HL-60 (cell line): ENCODE results near the gene MYO1B.

ENCODE experiments used
- DNase-seq, 2 experiments: peaks; one replicate each; pipeline ENCODE4 v3.0.0-alpha.2; 2010 to 2020; ENCODE audit warnings: low read depth in 1 of 2, low spot score in 1 of 2
- H3K27ac ChIP-seq: fragments of 250-450 bp; sonication (Bioruptor Pico); replicated peaks from 2 replicates; pipeline ENCODE4 v1.5.1; 2020; ENCODE audit warnings: mild to moderate bottlenecking, moderate library complexity
- H3K27me3 ChIP-seq: fragments of 250-450 bp; sonication (Bioruptor Pico); 2 replicates; pipeline ENCODE4 v1.5.1; 2021; ENCODE audit warnings: mild to moderate bottlenecking, moderate library complexity; ENCODE audit not compliant: insufficient read depth, poor library complexity, severe bottlenecking
- H3K4me3 ChIP-seq: replicated peaks from 2 replicates; pipeline ENCODE4 v1.5.1; 2011; ENCODE audit warnings: mild to moderate bottlenecking, control low read depth, low read length; ENCODE audit not compliant: insufficient read depth
- GABPA ChIP-seq: IDR thresholded peaks from 2 replicates; pipeline ENCODE4 v1.6.1; 2012; ENCODE audit warnings: low read depth
- POLR2AphosphoS5 ChIP-seq: IDR thresholded peaks from 2 replicates; pipeline ENCODE4 v1.6.1; 2012; ENCODE audit warnings: low read depth
- SPI1 ChIP-seq: IDR thresholded peaks from 2 replicates; pipeline ENCODE4 v1.6.1; 2012; ENCODE audit warnings: low read depth, mild to moderate bottlenecking, borderline replicate concordance
- TF ChIP-seq, protein P1 (sequence below): IDR thresholded peaks from 2 replicates; pipeline ENCODE4 v1.6.1; 2012; ENCODE audit warnings: low read depth; ENCODE audit not compliant: insufficient replicate concordance
- TF ChIP-seq, protein P2 (sequence below): IDR thresholded peaks from one replicate; pipeline ENCODE4 v1.5.1; 2011; ENCODE audit warnings: low read length, control low read depth, inconsistent platforms; ENCODE audit not compliant: insufficient read depth

MYO1B gene

DNA sequence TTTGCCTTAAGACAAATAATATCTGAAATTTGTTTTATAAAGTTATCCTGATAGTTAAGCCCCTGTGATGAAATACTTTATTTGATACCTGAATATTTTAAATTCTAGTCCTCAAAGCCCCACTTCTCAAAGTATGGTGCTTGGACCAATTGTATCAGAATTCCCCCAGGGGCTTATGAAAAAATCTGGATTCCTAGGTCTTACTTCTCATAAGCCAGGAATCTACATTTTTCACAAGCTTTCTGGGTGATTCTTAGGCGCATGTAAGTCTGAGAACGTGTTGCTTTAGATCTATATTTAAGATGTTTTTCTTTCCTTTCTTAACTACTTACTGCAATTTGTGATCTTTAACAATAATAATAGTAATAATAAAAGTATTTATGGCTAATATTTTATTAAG lies 53.1 kb downstream of the MYO1B start:
- no peak overlapping the region for H3K4me3 ChIP-seq
- no peak for DNase-seq
- H3K27me3 ChIP-seq: no peaks in the 10 kb centered on the region
- H3K27ac ChIP-seq: no peak overlapping the region
- TF ChIP-seq SPI1: no peak
- TF ChIP-seq POLR2AphosphoS5: no peak
- TF ChIP-seq, protein P1, sequence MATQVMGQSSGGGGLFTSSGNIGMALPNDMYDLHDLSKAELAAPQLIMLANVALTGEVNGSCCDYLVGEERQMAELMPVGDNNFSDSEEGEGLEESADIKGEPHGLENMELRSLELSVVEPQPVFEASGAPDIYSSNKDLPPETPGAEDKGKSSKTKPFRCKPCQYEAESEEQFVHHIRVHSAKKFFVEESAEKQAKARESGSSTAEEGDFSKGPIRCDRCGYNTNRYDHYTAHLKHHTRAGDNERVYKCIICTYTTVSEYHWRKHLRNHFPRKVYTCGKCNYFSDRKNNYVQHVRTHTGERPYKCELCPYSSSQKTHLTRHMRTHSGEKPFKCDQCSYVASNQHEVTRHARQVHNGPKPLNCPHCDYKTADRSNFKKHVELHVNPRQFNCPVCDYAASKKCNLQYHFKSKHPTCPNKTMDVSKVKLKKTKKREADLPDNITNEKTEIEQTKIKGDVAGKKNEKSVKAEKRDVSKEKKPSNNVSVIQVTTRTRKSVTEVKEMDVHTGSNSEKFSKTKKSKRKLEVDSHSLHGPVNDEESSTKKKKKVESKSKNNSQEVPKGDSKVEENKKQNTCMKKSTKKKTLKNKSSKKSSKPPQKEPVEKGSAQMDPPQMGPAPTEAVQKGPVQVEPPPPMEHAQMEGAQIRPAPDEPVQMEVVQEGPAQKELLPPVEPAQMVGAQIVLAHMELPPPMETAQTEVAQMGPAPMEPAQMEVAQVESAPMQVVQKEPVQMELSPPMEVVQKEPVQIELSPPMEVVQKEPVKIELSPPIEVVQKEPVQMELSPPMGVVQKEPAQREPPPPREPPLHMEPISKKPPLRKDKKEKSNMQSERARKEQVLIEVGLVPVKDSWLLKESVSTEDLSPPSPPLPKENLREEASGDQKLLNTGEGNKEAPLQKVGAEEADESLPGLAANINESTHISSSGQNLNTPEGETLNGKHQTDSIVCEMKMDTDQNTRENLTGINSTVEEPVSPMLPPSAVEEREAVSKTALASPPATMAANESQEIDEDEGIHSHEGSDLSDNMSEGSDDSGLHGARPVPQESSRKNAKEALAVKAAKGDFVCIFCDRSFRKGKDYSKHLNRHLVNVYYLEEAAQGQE: no peak
- TF ChIP-seq, protein P2, sequence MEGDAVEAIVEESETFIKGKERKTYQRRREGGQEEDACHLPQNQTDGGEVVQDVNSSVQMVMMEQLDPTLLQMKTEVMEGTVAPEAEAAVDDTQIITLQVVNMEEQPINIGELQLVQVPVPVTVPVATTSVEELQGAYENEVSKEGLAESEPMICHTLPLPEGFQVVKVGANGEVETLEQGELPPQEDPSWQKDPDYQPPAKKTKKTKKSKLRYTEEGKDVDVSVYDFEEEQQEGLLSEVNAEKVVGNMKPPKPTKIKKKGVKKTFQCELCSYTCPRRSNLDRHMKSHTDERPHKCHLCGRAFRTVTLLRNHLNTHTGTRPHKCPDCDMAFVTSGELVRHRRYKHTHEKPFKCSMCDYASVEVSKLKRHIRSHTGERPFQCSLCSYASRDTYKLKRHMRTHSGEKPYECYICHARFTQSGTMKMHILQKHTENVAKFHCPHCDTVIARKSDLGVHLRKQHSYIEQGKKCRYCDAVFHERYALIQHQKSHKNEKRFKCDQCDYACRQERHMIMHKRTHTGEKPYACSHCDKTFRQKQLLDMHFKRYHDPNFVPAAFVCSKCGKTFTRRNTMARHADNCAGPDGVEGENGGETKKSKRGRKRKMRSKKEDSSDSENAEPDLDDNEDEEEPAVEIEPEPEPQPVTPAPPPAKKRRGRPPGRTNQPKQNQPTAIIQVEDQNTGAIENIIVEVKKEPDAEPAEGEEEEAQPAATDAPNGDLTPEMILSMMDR: no peak
- no peak for TF ChIP-seq GABPA

DNA sequence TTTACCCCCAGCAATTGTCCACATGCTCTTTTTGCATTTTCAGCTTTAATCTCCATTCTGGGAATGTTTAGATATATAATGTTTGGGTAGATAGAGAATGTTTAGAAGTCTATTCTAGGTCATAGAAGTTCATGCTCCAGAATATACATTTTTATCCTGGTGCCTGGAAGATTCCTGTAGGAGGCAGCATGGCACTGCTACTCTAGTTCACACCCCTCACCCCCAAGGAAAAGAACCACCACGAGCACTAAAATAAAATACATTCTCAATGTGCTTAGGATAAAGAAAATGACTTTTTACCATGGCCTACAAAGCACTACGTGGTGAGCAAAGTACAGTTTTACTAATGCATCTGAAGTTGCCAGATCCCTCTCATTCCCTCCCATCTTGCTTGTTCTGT lies 53.8 kb downstream of the MYO1B start:
- DNase-seq: no peak
- no peak overlapping the region for H3K4me3 ChIP-seq
- TF ChIP-seq, protein P2: no peak
- H3K27me3 ChIP-seq: no peaks in the 10 kb centered on the region
- H3K27ac ChIP-seq: no peak overlapping the region

DNA sequence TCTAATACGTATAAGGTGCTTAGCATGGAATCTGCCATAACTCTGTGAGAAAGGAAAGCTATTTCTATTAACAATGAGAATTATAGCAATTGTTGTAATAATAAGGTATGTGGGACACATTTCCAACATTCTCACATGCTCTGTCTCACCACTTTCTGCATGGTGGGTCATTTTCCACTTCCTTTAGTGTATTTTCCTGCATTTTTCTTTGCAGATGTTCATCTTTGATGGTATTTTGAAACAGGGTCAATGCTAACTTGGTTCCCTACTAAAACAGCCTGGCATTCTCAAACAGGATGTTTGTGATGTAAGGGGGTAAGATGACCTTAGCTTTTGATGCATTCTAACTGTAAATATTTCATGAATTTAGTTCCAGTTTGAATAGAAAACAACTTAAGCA lies 54.7 kb downstream of the MYO1B start:
- Histone ChIP-seq H3K27me3 (no peaks in the 10 kb centered on the region), H3K27ac (no peak overlapping the region), H3K4me3 (no peak overlapping the region)
- DNase-seq: no peak
- TF ChIP-seq, protein P2: no peak
- TF ChIP-seq POLR2AphosphoS5: no peak
- TF ChIP-seq GABPA: no peak
- TF ChIP-seq, protein P1: no peak
- TF ChIP-seq SPI1: no peak

DNA sequence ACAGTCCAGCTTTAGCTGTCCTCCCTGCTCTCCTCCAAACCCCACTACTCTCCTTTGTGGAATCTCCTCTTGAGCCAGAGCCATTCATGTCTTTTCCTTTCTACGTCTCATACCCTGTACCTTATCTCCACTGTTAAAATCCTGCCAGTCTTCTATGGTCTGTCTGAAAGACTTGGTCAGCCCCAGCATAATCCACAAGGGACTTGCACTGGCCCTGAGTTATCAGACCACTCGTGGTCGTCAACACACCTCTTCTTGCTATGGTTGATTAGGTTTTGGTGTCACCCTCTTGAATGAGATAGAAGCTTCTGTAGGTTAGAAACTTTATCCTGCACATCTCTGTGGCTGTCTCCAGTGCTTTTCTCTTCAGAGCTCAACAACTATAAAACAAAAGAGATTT lies 56.8 kb downstream of the MYO1B start:
- H3K27me3 ChIP-seq: no peaks in the 10 kb centered on the region
- no peak for TF ChIP-seq POLR2AphosphoS5
- TF ChIP-seq SPI1: no peak
- TF ChIP-seq, protein P2: no peak
- TF ChIP-seq GABPA: no peak
- TF ChIP-seq, protein P1: no peak
- no peak overlapping the region for H3K4me3 ChIP-seq
- H3K27ac ChIP-seq: no peak overlapping the region
- no peak for DNase-seq
